ENCODE measurements around the gene MGMT.

Gene MGMT

GRCh38 chr10:129653861-129654260 lies 186.8 kb downstream of the MGMT start:
- in situ Hi-C loops (cut with HindIII; ENCODE audit: low sequenced_read_pairs) = no loop called here
- no peak for DNase-seq (ENCODE audit: low read depth)
- TF ChIP-seq CTCF (IDR thresholded peaks at IDR 0.05; ENCODE audit: low read depth, low read length, missing control alignments) = no peak
- H3K4me3 ChIP-seq (ENCODE audit: low read depth, low read length) = no peak overlapping the region

GRCh38 chr10:129654461-129654860 lies 187.4 kb downstream of the MGMT start:
- in situ Hi-C loops (cut with HindIII; ENCODE audit: low sequenced_read_pairs) = no loop called here

GRCh38 chr10:129655007-129655678 lies 188.1 kb downstream of the MGMT start:
- no peak for TF ChIP-seq CTCF (IDR thresholded peaks at IDR 0.05; ENCODE audit: low read depth, low read length, missing control alignments)
- no peak for DNase-seq (ENCODE audit: low read depth)
- H3K4me3 ChIP-seq (ENCODE audit: low read depth, low read length) = no peak overlapping the region
- in situ Hi-C loops (cut with HindIII; ENCODE audit: low sequenced_read_pairs) = no loop called here

More at GRCh38 chr10:129654461-129654860, 187.4 kb downstream of the MGMT start:
- DNase-seq (ENCODE audit: low read depth) = no peak
- H3K4me3 ChIP-seq (ENCODE audit: low read depth, low read length) = no peak overlapping the region
- no peak for TF ChIP-seq CTCF (IDR thresholded peaks at IDR 0.05; ENCODE audit: low read depth, low read length, missing control alignments)

GRCh38 chr10:129655679-129656031 lies 188.6 kb downstream of the MGMT start:
- in situ Hi-C loops (cut with HindIII; ENCODE audit: low sequenced_read_pairs) = no loop called here
- TF ChIP-seq CTCF (IDR thresholded peaks at IDR 0.05; ENCODE audit: low read depth, low read length, missing control alignments) = no peak

GRCh38 chr10:129656642-129657041 lies 189.6 kb downstream of the MGMT start:
- DNase-seq (ENCODE audit: low read depth) = no peak
- TF ChIP-seq CTCF (IDR thresholded peaks at IDR 0.05; ENCODE audit: low read depth, low read length, missing control alignments) = no peak
- in situ Hi-C loops (cut with HindIII; ENCODE audit: low sequenced_read_pairs) = no loop called here
- H3K4me3 ChIP-seq (ENCODE audit: low read depth, low read length) = no peak overlapping the region

More at GRCh38 chr10:129655679-129656031, 188.6 kb downstream of the MGMT start:
- no peak for DNase-seq (ENCODE audit: low read depth)
- no peak overlapping the region for H3K4me3 ChIP-seq (ENCODE audit: low read depth, low read length)

- DNase-seq (ENCODE audit: low read depth) = no peak
- in situ Hi-C loops (cut with HindIII; ENCODE audit: low sequenced_read_pairs) = no loop called here
- H3K4me3 ChIP-seq (ENCODE audit: low read depth, low read length) = no peak overlapping the region
- TF ChIP-seq CTCF (IDR thresholded peaks at IDR 0.05; ENCODE audit: low read depth, low read length, missing control alignments) = no peak
These were observed 190.4 kb downstream of the MGMT start for GRCh38 chr10:129657297-129658017.
